H9 (cell line): ENCODE results near the gene THSD7A. TPM values are rescaled to one million over a fixed set of nuclear protein-coding genes. Genes with fewer than 3 reads are reported as not detected.

ENCODE experiments used
- DNase-seq: peaks from one replicate; pipeline ENCODE4 v3.0.0-alpha.2; 2017
- H2AFZ ChIP-seq: one replicate; pipeline ENCODE4 v1.6.1; 2013; ENCODE audit warnings: mild to moderate bottlenecking, low read length, control low read depth, moderate library complexity
- H2AK5ac ChIP-seq: 2 replicates; pipeline ENCODE4 v1.6.1; 2013; ENCODE audit warnings: low read length, control low read depth, mixed read lengths; ENCODE audit not compliant: insufficient read length
- H2BK120ac ChIP-seq: one replicate; pipeline ENCODE4 v1.6.1; 2013; ENCODE audit warnings: low read depth, mild to moderate bottlenecking, low read length, control low read depth, inconsistent platforms; ENCODE audit not compliant: poor library complexity, severe bottlenecking
- H2BK12ac ChIP-seq: 2 replicates; pipeline ENCODE4 v1.6.1; 2013; ENCODE audit warnings: low read length, control low read depth, mixed read lengths, low read depth; ENCODE audit not compliant: insufficient read length
- H2BK15ac ChIP-seq: 2 replicates; pipeline ENCODE4 v1.6.1; 2013; ENCODE audit warnings: low read depth, low read length, control low read depth
- H2BK20ac ChIP-seq: one replicate; pipeline ENCODE4 v1.6.1; 2013; ENCODE audit warnings: low read depth, mild to moderate bottlenecking, low read length, control low read depth, inconsistent platforms; ENCODE audit not compliant: poor library complexity, severe bottlenecking
- H2BK5ac ChIP-seq: 2 replicates; pipeline ENCODE4 v1.6.1; 2013; ENCODE audit warnings: low read length, control low read depth, mixed read lengths; ENCODE audit not compliant: insufficient read length
- H3K14ac ChIP-seq: 2 replicates; pipeline ENCODE4 v1.6.1; 2013; ENCODE audit warnings: low read length, control low read depth; ENCODE audit not compliant: insufficient read depth
- H3K18ac ChIP-seq: 2 replicates; pipeline ENCODE4 v1.6.1; 2013; ENCODE audit warnings: low read depth, mild to moderate bottlenecking, mixed read lengths, low read length, control low read depth; ENCODE audit not compliant: insufficient read length
- H3K23ac ChIP-seq: 2 replicates; pipeline ENCODE4 v1.6.1; 2013; ENCODE audit warnings: low read length, control low read depth, mixed read lengths, low read depth; ENCODE audit not compliant: insufficient read length
- H3K23me2 ChIP-seq: 2 replicates; pipeline ENCODE4 v1.6.1; 2013; ENCODE audit warnings: low read depth, mild to moderate bottlenecking, mixed read lengths, low read length, control low read depth; ENCODE audit not compliant: insufficient read length, poor library complexity, severe bottlenecking
- H3K27ac ChIP-seq: 2 replicates; pipeline ENCODE4 v1.5.1; 2013; ENCODE audit warnings: low read length, control low read depth, mixed read lengths, low read depth; ENCODE audit not compliant: insufficient read length
- H3K27me3 ChIP-seq: 2 replicates; pipeline ENCODE4 v1.6.1; 2013; ENCODE audit warnings: low read length, control low read depth, inconsistent platforms; ENCODE audit not compliant: insufficient read depth
- H3K4ac ChIP-seq: 2 replicates; pipeline ENCODE4 v1.6.1; 2013; ENCODE audit warnings: low read depth, mild to moderate bottlenecking, control low read depth, inconsistent platforms, low read length, moderate library complexity
- H3K4me1 ChIP-seq: 2 replicates; pipeline ENCODE4 v1.6.1; 2013; ENCODE audit warnings: low read length, control low read depth, inconsistent platforms; ENCODE audit not compliant: insufficient read depth
- H3K4me2 ChIP-seq: 2 replicates; pipeline ENCODE4 v1.6.1; 2013; ENCODE audit warnings: low read length, control low read depth, mixed read lengths; ENCODE audit not compliant: insufficient read length, insufficient read depth
- H3K56ac ChIP-seq: 2 replicates; pipeline ENCODE4 v1.6.1; 2013; ENCODE audit warnings: low read depth, mild to moderate bottlenecking, mixed read lengths, low read length, control low read depth; ENCODE audit not compliant: insufficient read length
- H3K79me1 ChIP-seq: 2 replicates; pipeline ENCODE4 v1.6.1; 2013; ENCODE audit warnings: low read depth, mild to moderate bottlenecking, moderate library complexity, low read length, control low read depth, inconsistent platforms; ENCODE audit not compliant: insufficient read depth, poor library complexity, severe bottlenecking
- H3K79me2 ChIP-seq: 2 replicates; pipeline ENCODE4 v1.6.1; 2013; ENCODE audit warnings: low read length, control low read depth, inconsistent platforms; ENCODE audit not compliant: insufficient read depth
- H3K9ac ChIP-seq: 2 replicates; pipeline ENCODE4 v1.6.1; 2013; ENCODE audit warnings: low read length, control low read depth, mixed read lengths; ENCODE audit not compliant: insufficient read length; ENCODE audit errors: extremely low read depth
- H3K9me3 ChIP-seq: one replicate; pipeline ENCODE4 v1.6.1; 2013; ENCODE audit warnings: low read depth, low read length, inconsistent platforms; ENCODE audit not compliant: control insufficient read depth
- H3T11ph ChIP-seq: one replicate; pipeline ENCODE4 v1.6.1; 2013; ENCODE audit warnings: mild to moderate bottlenecking, low read length, control low read depth, inconsistent platforms
- H4K20me1 ChIP-seq: one replicate; pipeline ENCODE4 v1.6.1; 2013; ENCODE audit not compliant: control insufficient read depth, insufficient read length, insufficient read depth
- H4K5ac ChIP-seq: 2 replicates; pipeline ENCODE4 v1.6.1; 2013; ENCODE audit warnings: low read depth, mild to moderate bottlenecking, mixed read lengths, low read length, control low read depth; ENCODE audit not compliant: insufficient read length
- H4K8ac ChIP-seq: replicated peaks from 2 replicates; pipeline ENCODE4 v1.6.1; 2013; ENCODE audit warnings: low read length, control low read depth, mixed read lengths, low read depth; ENCODE audit not compliant: insufficient read length
- H4K91ac ChIP-seq: 2 replicates; pipeline ENCODE4 v1.6.1; 2013; ENCODE audit warnings: low read depth, mild to moderate bottlenecking, moderate library complexity, mixed read lengths, low read length, control low read depth; ENCODE audit not compliant: insufficient read length
- H3K27ac Mint-ChIP-seq, 3 experiments: 2 replicates in 2 of 3; 3 replicates in 1 of 3; pipeline ENCODE4 v1.8.0; 2020 to 2021; ENCODE audit warnings: mixed read lengths in 3 of 3, mild to moderate bottlenecking in 1 of 3, moderate library complexity in 1 of 3
- H3K27me3 Mint-ChIP-seq: 2 replicates; pipeline ENCODE4 v1.8.0; 2021; ENCODE audit warnings: low read depth, mild to moderate bottlenecking, moderate library complexity, mixed read lengths
- H3K36me3 Mint-ChIP-seq, 3 experiments: 2 replicates in 2 of 3; 3 replicates in 1 of 3; pipeline ENCODE4 v1.8.0; 2020 to 2021; ENCODE audit warnings: low read depth in 3 of 3, mixed read lengths in 3 of 3; ENCODE audit not compliant: insufficient read depth in 1 of 3
- H3K4me1 Mint-ChIP-seq, 2 experiments: 2 replicates each; pipeline ENCODE4 v1.8.0; 2020; ENCODE audit warnings: mixed read lengths in 2 of 2
- H3K4me3 Mint-ChIP-seq, 2 experiments: 2 replicates in 1 of 2; 3 replicates in 1 of 2; pipeline ENCODE4 v1.8.0; 2020 to 2021; ENCODE audit warnings: mild to moderate bottlenecking in 2 of 2, mixed read lengths in 2 of 2, moderate library complexity in 1 of 2
- H3K9me3 Mint-ChIP-seq, 2 experiments: 2 replicates in 1 of 2; 3 replicates in 1 of 2; pipeline ENCODE4 v1.8.0; 2020; ENCODE audit warnings: mild to moderate bottlenecking in 2 of 2, mixed read lengths in 2 of 2, moderate library complexity in 1 of 2
- WGBS: extraction: QIAGEN DNeasy Blood & Tissue Kit; methylation state at CpG from one replicate; pipeline ENCODE4 v1.1.7; 2013; ENCODE audit warnings: missing lambda C conversion rate, low lambda C conversion rate, mixed read lengths; ENCODE audit not compliant: insufficient read length; ENCODE audit errors: extremely low coverage; 5-methylcytosine and 5-hydroxymethylcytosine counted together
- total RNA-seq: library from RNA; stranded (reverse); gene quantifications from 2 replicates; pipeline ENCODE4 v1.2.1, GENCODE V29; 2021
- TF ChIP-seq, protein P1 (sequence below): fragments of 200-600 bp; sonication (generic); conservative IDR thresholded peaks from 3 replicates; pipeline ENCODE4 v1.8.0; 2021; ENCODE audit warnings: antibody characterized with exemption, mild to moderate bottlenecking

THSD7A gene
- total RNA-seq, 1 experiment from 2014 or later = 0.42 TPM

DNA sequence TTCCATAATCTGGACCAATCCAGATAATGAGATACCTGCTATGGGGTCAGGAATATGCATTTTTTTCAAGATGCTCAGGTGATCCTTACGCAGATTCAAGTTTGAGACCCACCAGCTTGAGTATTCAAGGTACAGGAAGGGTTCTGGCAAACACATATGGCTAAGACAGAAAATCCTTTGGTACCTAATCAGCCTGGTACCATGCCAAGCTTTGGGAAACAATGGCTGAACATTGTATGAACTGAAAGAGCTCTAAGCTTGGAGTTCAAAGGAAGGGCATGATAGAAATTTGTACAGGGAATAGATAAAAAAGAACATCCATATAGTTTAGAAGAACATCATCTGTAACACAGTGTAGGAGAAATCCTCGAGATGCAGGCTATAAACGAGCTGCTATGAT is 382.7 kb downstream of the THSD7A start:
- Mint-ChIP-seq H3K9me3 (no peaks in the 10 kb centered on the region), H3K4me3 (no peak overlapping the region), H3K4me1 (no peaks in the 10 kb centered on the region), H3K27me3 (no peaks in the 10 kb centered on the region), H3K27ac (no peak overlapping the region), H3K36me3 (no peaks in the 10 kb centered on the region)
- WGBS = no CpG with 5 or more reads among the region's 3 CpGs
- no peaks in the 10 kb centered on the region for H3K79me2 ChIP-seq
- H3K4me1 ChIP-seq = no peaks in the 10 kb centered on the region
- H4K20me1 ChIP-seq = no peaks in the 10 kb centered on the region
- H3K9me3 ChIP-seq = no peaks in the 10 kb centered on the region
- H3K27me3 ChIP-seq = no peaks in the 10 kb centered on the region
- H3K56ac ChIP-seq = no peak overlapping the region
- no peak for DNase-seq
- TF ChIP-seq, protein P1, sequence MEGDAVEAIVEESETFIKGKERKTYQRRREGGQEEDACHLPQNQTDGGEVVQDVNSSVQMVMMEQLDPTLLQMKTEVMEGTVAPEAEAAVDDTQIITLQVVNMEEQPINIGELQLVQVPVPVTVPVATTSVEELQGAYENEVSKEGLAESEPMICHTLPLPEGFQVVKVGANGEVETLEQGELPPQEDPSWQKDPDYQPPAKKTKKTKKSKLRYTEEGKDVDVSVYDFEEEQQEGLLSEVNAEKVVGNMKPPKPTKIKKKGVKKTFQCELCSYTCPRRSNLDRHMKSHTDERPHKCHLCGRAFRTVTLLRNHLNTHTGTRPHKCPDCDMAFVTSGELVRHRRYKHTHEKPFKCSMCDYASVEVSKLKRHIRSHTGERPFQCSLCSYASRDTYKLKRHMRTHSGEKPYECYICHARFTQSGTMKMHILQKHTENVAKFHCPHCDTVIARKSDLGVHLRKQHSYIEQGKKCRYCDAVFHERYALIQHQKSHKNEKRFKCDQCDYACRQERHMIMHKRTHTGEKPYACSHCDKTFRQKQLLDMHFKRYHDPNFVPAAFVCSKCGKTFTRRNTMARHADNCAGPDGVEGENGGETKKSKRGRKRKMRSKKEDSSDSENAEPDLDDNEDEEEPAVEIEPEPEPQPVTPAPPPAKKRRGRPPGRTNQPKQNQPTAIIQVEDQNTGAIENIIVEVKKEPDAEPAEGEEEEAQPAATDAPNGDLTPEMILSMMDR = no peak
- H4K8ac ChIP-seq = no peak overlapping the region
- H3K4ac ChIP-seq = no peak overlapping the region
- no peak overlapping the region for H2BK20ac ChIP-seq
- no peak overlapping the region for H2BK120ac ChIP-seq
- no peak overlapping the region for H2BK12ac ChIP-seq
- H3K79me1 ChIP-seq = no peaks in the 10 kb centered on the region
- H2AK5ac ChIP-seq = no peak overlapping the region
- no peak overlapping the region for H3T11ph ChIP-seq
- no peak overlapping the region for H3K23ac ChIP-seq
- H4K5ac ChIP-seq = no peak overlapping the region
- no peak overlapping the region for H2AFZ ChIP-seq
- no peak overlapping the region for H3K27ac ChIP-seq
- H4K91ac ChIP-seq = no peak overlapping the region
- H3K14ac ChIP-seq = no peak overlapping the region
- H3K4me2 ChIP-seq = no peak overlapping the region
- no peak overlapping the region for H3K9ac ChIP-seq
- H3K23me2 ChIP-seq = no peaks in the 10 kb centered on the region
- no peak overlapping the region for H2BK5ac ChIP-seq
- no peak overlapping the region for H3K18ac ChIP-seq
- H2BK15ac ChIP-seq = no peak overlapping the region
